GM12878 (cell line): Measurements from ENCODE around the gene PMM1. TPM values are rescaled to one million over a fixed set of nuclear protein-coding genes. Genes with fewer than 3 reads are reported as not detected.
A peak's percentile ranks its signal among the peaks of the same experiment; 100 is the strongest.

ENCODE experiments used
- ATAC-seq: fragments of 200-7000 bp; cut with Tn5 transposase; 3 replicates; pipeline ENCODE4 v1.9.1; 2020; ENCODE audit warnings: mild to moderate bottlenecking, moderate library complexity
- BruUV-seq: library from RNA; stranded (reverse); fragments of 400-500 nt; replicated peaks from 2 replicates; lab custom pipeline; 2021; lab: Mats Ljungman, UMichigan
- CTCF ChIA-PET: fragments of 300-600 bp; sonication (Branson Sonifier 250); formaldehyde crosslinking; extraction: SDS; loops from one replicate; lab custom pipeline; 2021; ENCODE audit warnings: inconsistent platforms; lab: Yijun Ruan, JAX
- POLR2A ChIA-PET: fragments of 350-600 bp; formaldehyde crosslinking; extraction: SDS; loops from one replicate; lab custom pipeline; 2021; ENCODE audit warnings: inconsistent platforms; lab: Charles Lee
- RAD21 ChIA-PET: fragments of 300-600 bp; sonication (Branson Sonifier 250); formaldehyde crosslinking; loops from one replicate; lab custom pipeline; 2023; ENCODE audit warnings: antibody characterized with exemption; ENCODE audit not compliant: unreplicated experiment; lab: Charles Lee
- SMC1A ChIA-PET: fragments of 300-600 bp; sonication (Branson Sonifier 250); formaldehyde crosslinking; loops from one replicate; lab custom pipeline; 2023; ENCODE audit not compliant: unreplicated experiment, uncharacterized antibody; lab: Charles Lee
- DNase-seq: peaks from one replicate; pipeline ENCODE4 v3.0.0-alpha.2; 2011; ENCODE audit warnings: low read depth, low spot score
- FAIRE-seq: peaks from 3 replicates; lab custom pipeline; 2011; peaks lifted over from hg19 to GRCh38; lab: Jason Lieb, UNC
- H2AFZ ChIP-seq: 2 replicates; pipeline ENCODE4 v1.6.0; 2011; ENCODE audit warnings: low read depth, low read length, control low read depth; ENCODE audit not compliant: control insufficient read depth
- H3K27ac ChIP-seq: 2 replicates; pipeline ENCODE4 v1.5.1; 2011; ENCODE audit warnings: control low read depth; ENCODE audit not compliant: control insufficient read depth, insufficient read depth
- H3K27me3 ChIP-seq, 2 experiments: replicated peaks in 1 of 2; 2 replicates each; pipeline versions ENCODE4 v1.6.0 to v1.6.1; 2011; ENCODE audit warnings: low read length in 1 of 2; ENCODE audit not compliant: control insufficient read depth in 2 of 2, insufficient read depth in 2 of 2
- H3K36me3 ChIP-seq, 2 experiments: 2 replicates each; pipeline ENCODE4 v1.5.1; 2011; ENCODE audit warnings: low read length in 1 of 2; ENCODE audit not compliant: control insufficient read depth in 2 of 2, insufficient read depth in 2 of 2
- H3K4me1 ChIP-seq: 2 replicates; pipeline ENCODE4 v1.6.1; 2011; ENCODE audit warnings: mild to moderate bottlenecking, low read length, moderate library complexity, mixed read lengths; ENCODE audit not compliant: control insufficient read depth, insufficient read depth
- H3K4me2 ChIP-seq: 2 replicates; pipeline ENCODE4 v1.6.0; 2011; ENCODE audit warnings: control low read depth; ENCODE audit not compliant: control insufficient read depth, insufficient read depth
- H3K4me3 ChIP-seq: fragments of 200-600 bp; sonication (generic); 2 replicates; pipeline ENCODE4 v1.5.1; 2016
- H3K79me2 ChIP-seq: 2 replicates; pipeline ENCODE4 v1.6.0; 2011; ENCODE audit warnings: low read length; ENCODE audit not compliant: control insufficient read depth, insufficient read depth
- H3K9ac ChIP-seq: 2 replicates; pipeline ENCODE4 v1.8.0; 2011; ENCODE audit warnings: low read length, control low read depth, mixed read lengths; ENCODE audit not compliant: control insufficient read depth, insufficient read depth
- H3K9me3 ChIP-seq: replicated peaks from 3 replicates; pipeline ENCODE4 v1.5.1; 2011; ENCODE audit warnings: mild to moderate bottlenecking, low read length; ENCODE audit not compliant: control insufficient read depth, insufficient read depth
- H4K20me1 ChIP-seq: 2 replicates; pipeline ENCODE4 v1.6.0; 2011; ENCODE audit not compliant: control insufficient read depth, insufficient read depth
- CTCF ChIP-seq, 3 experiments: IDR thresholded peaks in 2 of 3; conservative IDR thresholded peaks in 1 of 3; 2 replicates each; pipeline ENCODE4 v1.5.1; 2011; ENCODE audit warnings: low read depth in 3 of 3, low read length in 3 of 3, mild to moderate bottlenecking in 3 of 3, control low read depth in 2 of 3, moderate library complexity in 2 of 3, inconsistent platforms in 1 of 3, mixed read lengths in 1 of 3; ENCODE audit not compliant: control insufficient read depth in 2 of 3, insufficient read depth in 1 of 3; ENCODE audit errors: extremely low read depth in 1 of 3
- E4F1 ChIP-seq: fragments of 450-650 bp; IDR thresholded peaks from 2 replicates; pipeline ENCODE4 v1.6.1; 2018; ENCODE audit warnings: borderline replicate concordance, mild to moderate bottlenecking; ENCODE audit not compliant: partially characterized antibody
- EZH2 ChIP-seq: IDR thresholded peaks from 2 replicates; pipeline ENCODE4 v1.6.1; 2012; ENCODE audit warnings: low read depth, mild to moderate bottlenecking, control low read depth, inconsistent platforms, low read length, borderline replicate concordance; ENCODE audit not compliant: control insufficient read depth
- LARP7 ChIP-seq: fragments of 450-650 bp; IDR thresholded peaks from 2 replicates; pipeline ENCODE4 v1.6.1; 2017; ENCODE audit warnings: mild to moderate bottlenecking
- PAX8 ChIP-seq: fragments of 450-650 bp; IDR thresholded peaks from 2 replicates; pipeline ENCODE4 v1.6.1; 2017; ENCODE audit warnings: mild to moderate bottlenecking, moderate library complexity
- WGBS: methylation state at CpG from one replicate; pipeline ENCODE4 v1.1.6; 2016; ENCODE audit warnings: low lambda C conversion rate; ENCODE audit not compliant: insufficient replicate concordance, insufficient coverage; ENCODE audit errors: missing lambda C conversion rate; 5-methylcytosine and 5-hydroxymethylcytosine counted together
- in situ Hi-C: fragments of 300-500 bp; cut with MboI; formaldehyde crosslinking; loops from 9 replicates; pipeline ENCODE4 v1.14.3; 2018; ENCODE audit warnings: mixed read lengths
- intact Hi-C: fragments of 100-400 bp; cut with micrococcal nuclease; formaldehyde crosslinking; loops from one replicate; pipeline ENCODE4 v1.14.2; 2022; ENCODE audit not compliant: unreplicated experiment
- polyA plus RNA-seq, 11 experiments: library from polyadenylated mRNA; depleted of rRNA in 4 of 11; unstranded in 6 of 11; stranded (reverse) in 5 of 11; fragments of >200 nt; fragmentation: Nextera tagmentation in 4 of 11; fragmentation: Illumina TruSeq in 1 of 11; extraction: Ambion mirVana in 4 of 11; extraction: Trizol in 1 of 11; gene quantifications; 1 replicate in 1 of 11; 2 replicates in 10 of 11; pipeline versions ENCODE4 v1.2.1 to v1.2.3, GENCODE V29; 2011 to 2016; ENCODE audit warnings: inconsistent platforms in 2 of 11, missing spikeins in 2 of 11, low read depth in 1 of 11
- total RNA-seq, 4 experiments: library from RNA; depleted of rRNA in 3 of 4; stranded (reverse); fragments of >200 nt in 3 of 4; fragmentation: Illumina TruSeq in 1 of 4; extraction: Trizol in 1 of 4; gene quantifications; 2 replicates each; pipeline versions ENCODE4 v1.2.1 to v1.2.3, GENCODE V29; 2013 to 2021

PMM1 gene
- total and polyA plus RNA-seq, 10 of the 15 experiments (the other 5 are each of a cell fraction or from before 2014, with no cell fraction given), result 8.2 to 32.2 (median 16.9) TPM

GRCh38 chr22:41535244-41535643 lies 54.4 kb downstream of the PMM1 start:
- ChIA-PET POLR2A (no interaction called here), RAD21 (interaction anchor here (0.5 to 1.0 kb wide), 3 partner anchors 16 to 132 kb away, joined by 3 to 4 read pairs (median 3); no protein-coding TSS in a partner anchor), CTCF (interaction anchor here (0.7 to 1.9 kb wide), 5 partner anchors 8 to 132 kb away, joined by 3 to 14 read pairs (median 4); no protein-coding TSS in a partner anchor), SMC1A (interaction anchor here (1.5 kb wide), 1 partner anchor 132 kb away, joined by 3 read pairs; no protein-coding TSS in a partner anchor)
- no peak for FAIRE-seq
- WGBS, result 83% methylated on average over 5 of the region's 5 CpGs
- no peak overlapping the region for H3K4me3 ChIP-seq
- no peak overlapping the region for H3K27ac ChIP-seq
- ATAC-seq, result no peak
- H3K36me3 ChIP-seq, result peaks cover 26 to 28% of the 10 kb centered on the region in 2 experiments
- intact Hi-C loops, result no loop called here
- H3K79me2 ChIP-seq, result peaks cover 8% of the 10 kb centered on the region
- H2AFZ ChIP-seq, result no peak overlapping the region
- no peaks in the 10 kb centered on the region for H3K4me1 ChIP-seq
- H3K9me3 ChIP-seq, result no peaks in the 10 kb centered on the region
- in situ Hi-C loops, result no loop called here
- no peak overlapping the region for H3K9ac ChIP-seq
- BruUV-seq, result no TSS peak
- no peaks in the 10 kb centered on the region for H3K27me3 ChIP-seq
- no peak for TF ChIP-seq LARP7
- no peak for TF ChIP-seq E4F1
- TF ChIP-seq PAX8, result no peak
- peak in 2 of 3 experiments; percentile 21 to 25; a peak in 1 of 6 replicates for TF ChIP-seq CTCF (IDR thresholded peaks at IDR 0.05 in 2 of 3, conservative IDR thresholded peaks at IDR 0.05 in 1 of 3; ENCODE audit: control insufficient read depth in 2 of 3, extremely low read depth in 1 of 3, insufficient read depth in 1 of 3, low read depth in 3 of 3, low read length in 3 of 3)
- TF ChIP-seq EZH2, result no peak
- H3K4me2 ChIP-seq, result no peak overlapping the region
- no peak for DNase-seq
- peaks cover 3% of the 10 kb centered on the region; the same call in 1 of the 2 replicates for H4K20me1 ChIP-seq
